Kidney epithelial cell (primary cell): ENCODE results near the gene ZNF133. TPM values are rescaled to one million over a fixed set of nuclear protein-coding genes. Genes with fewer than 3 reads are reported as not detected.

Source experiments
- DNase-seq: peaks from one replicate; pipeline ENCODE4 v3.0.0-alpha.2; 2010; ENCODE audit warnings: low read depth
- H3K27me3 ChIP-seq: 2 replicates; pipeline ENCODE4 v1.6.0; 2011; ENCODE audit warnings: low read length; ENCODE audit not compliant: control insufficient read depth, insufficient read depth
- H3K36me3 ChIP-seq: 2 replicates; pipeline ENCODE4 v1.5.1; 2011; ENCODE audit warnings: low read length; ENCODE audit not compliant: control insufficient read depth, insufficient read depth
- H3K4me3 ChIP-seq: 2 replicates; pipeline ENCODE4 v1.5.1; 2011; ENCODE audit warnings: low read depth, mild to moderate bottlenecking, control low read depth, low read length
- total RNA-seq: library from RNA; depleted of rRNA; stranded (reverse); fragments of >200 nt; gene quantifications from 2 replicates; pipeline ENCODE4 v1.2.3, GENCODE V29; 2015
- TF ChIP-seq, protein P1 (sequence below): IDR thresholded peaks from 2 replicates; pipeline ENCODE4 v1.5.1; 2011; ENCODE audit warnings: mild to moderate bottlenecking, moderate library complexity, low read length, control low read depth, inconsistent platforms; ENCODE audit not compliant: insufficient read depth, poor library complexity, severe bottlenecking

Gene ZNF133
- total RNA-seq, 1 donor from 2014 or later = 10.8 TPM

GRCh38 chr20:18263723-18264122, 24.6 kb upstream of the ZNF133 start:
- TF ChIP-seq, protein P1, sequence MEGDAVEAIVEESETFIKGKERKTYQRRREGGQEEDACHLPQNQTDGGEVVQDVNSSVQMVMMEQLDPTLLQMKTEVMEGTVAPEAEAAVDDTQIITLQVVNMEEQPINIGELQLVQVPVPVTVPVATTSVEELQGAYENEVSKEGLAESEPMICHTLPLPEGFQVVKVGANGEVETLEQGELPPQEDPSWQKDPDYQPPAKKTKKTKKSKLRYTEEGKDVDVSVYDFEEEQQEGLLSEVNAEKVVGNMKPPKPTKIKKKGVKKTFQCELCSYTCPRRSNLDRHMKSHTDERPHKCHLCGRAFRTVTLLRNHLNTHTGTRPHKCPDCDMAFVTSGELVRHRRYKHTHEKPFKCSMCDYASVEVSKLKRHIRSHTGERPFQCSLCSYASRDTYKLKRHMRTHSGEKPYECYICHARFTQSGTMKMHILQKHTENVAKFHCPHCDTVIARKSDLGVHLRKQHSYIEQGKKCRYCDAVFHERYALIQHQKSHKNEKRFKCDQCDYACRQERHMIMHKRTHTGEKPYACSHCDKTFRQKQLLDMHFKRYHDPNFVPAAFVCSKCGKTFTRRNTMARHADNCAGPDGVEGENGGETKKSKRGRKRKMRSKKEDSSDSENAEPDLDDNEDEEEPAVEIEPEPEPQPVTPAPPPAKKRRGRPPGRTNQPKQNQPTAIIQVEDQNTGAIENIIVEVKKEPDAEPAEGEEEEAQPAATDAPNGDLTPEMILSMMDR = no peak

DNA sequence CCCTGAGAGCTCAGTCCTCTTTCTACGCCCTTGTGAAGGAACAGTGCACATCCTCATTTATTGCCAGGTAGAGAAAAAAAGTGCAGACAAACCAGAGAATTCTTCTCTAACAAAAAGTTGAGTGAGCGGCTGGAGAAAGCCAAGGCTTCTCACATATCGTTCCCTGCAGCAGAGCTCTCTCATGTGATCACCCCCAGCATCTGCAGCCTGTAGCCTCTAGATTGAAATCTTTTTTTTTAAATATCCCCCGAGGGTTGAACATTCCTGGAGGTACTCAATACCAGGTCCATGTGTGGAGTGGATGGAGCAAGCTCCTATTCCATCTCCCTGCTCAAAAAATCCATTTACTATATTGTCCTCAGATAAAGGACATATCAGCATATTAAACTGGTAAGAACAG, 22.9 kb upstream of the ZNF133 start:
- TF ChIP-seq, protein P1 = no peak
- DNase-seq = no peak

More at GRCh38 chr20:18263723-18264122, 24.6 kb upstream of the ZNF133 start:
- Histone ChIP-seq H3K4me3 (no peak overlapping the region), H3K27me3 (no peaks in the 10 kb centered on the region), H3K36me3 (no peaks in the 10 kb centered on the region)
- DNase-seq = peak; percentile 71

GRCh38 chr20:18266282-18266681, 22.0 kb upstream of the ZNF133 start:
- H3K36me3 ChIP-seq = no peaks in the 10 kb centered on the region
- TF ChIP-seq, protein P1 = no peak
- H3K27me3 ChIP-seq = no peaks in the 10 kb centered on the region
- no peak for DNase-seq
- no peak overlapping the region for H3K4me3 ChIP-seq

More for the DNA sequence above, 22.9 kb upstream of the ZNF133 start:
- H3K4me3 ChIP-seq = no peak overlapping the region
- no peaks in the 10 kb centered on the region for H3K36me3 ChIP-seq
- no peaks in the 10 kb centered on the region for H3K27me3 ChIP-seq

DNA sequence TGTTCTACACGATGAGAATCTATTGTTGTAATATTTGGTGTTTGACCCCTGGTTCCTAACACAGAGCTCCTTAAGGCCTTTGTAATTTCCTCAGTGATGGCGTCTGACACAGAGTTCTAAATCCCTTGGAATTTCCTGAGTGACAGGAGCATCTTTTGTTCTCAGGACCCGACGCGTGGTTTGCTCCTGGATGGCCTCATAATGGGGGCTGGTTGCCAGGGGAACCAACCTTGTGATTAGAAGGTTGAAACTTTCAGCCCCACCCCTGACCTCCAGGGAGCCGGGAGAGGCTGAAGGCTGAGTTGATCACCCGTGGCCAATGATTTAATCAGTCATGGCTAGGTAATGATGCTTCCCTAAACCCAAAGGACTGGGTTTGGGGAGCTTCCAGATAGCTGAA, 20.5 kb upstream of the ZNF133 start:
- no peaks in the 10 kb centered on the region for H3K27me3 ChIP-seq
- no peaks in the 10 kb centered on the region for H3K36me3 ChIP-seq
- H3K4me3 ChIP-seq = no peak overlapping the region
- no peak for DNase-seq
- TF ChIP-seq, protein P1 = no peak

GRCh38 chr20:18271160-18271559, 17.2 kb upstream of the ZNF133 start:
- no peaks in the 10 kb centered on the region for H3K36me3 ChIP-seq
- no peak overlapping the region for H3K4me3 ChIP-seq
- no peaks in the 10 kb centered on the region for H3K27me3 ChIP-seq
- no peak for DNase-seq
- TF ChIP-seq, protein P1 = no peak

GRCh38 chr20:18272451-18272850, 15.9 kb upstream of the ZNF133 start:
- no peaks in the 10 kb centered on the region for H3K36me3 ChIP-seq
- TF ChIP-seq, protein P1 = no peak
- H3K27me3 ChIP-seq = no peaks in the 10 kb centered on the region
- no peak for DNase-seq
- H3K4me3 ChIP-seq = no peak overlapping the region
